Iris pigment epithelial cell (primary cell): ENCODE results near the gene CDK2.
"Not testable (repeated sequence)": the region's sequence is repeated elsewhere in the genome, so short reads cannot be mapped to it uniquely, and the experiment has no call there.

Experiments
- DNase-seq: peaks from one replicate; pipeline ENCODE4 v3.0.0-alpha.2; 2011; ENCODE audit warnings: low read depth

CDK2 gene

DNA sequence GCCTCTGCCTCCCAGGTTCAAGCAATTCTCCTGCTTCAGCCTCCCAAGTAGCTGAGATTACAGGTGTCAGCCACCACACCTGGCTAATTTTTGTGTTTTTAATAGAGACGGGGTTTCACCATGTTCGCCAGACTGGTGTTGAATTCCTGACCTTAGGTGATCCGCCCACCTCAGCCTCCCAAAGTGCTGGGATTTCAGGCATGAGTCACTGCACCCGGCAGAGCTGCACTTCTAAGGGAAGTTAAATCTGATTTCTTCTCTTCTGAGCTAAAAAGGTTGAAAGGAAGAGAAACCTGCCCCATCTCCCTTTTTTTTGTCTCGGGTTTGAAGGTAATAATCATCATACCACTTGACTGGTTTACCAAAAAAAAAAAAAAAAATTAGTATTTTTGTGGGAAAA lies 15.3 kb downstream of the CDK2 start:
- DNase-seq, result peak; percentile 42

DNA sequence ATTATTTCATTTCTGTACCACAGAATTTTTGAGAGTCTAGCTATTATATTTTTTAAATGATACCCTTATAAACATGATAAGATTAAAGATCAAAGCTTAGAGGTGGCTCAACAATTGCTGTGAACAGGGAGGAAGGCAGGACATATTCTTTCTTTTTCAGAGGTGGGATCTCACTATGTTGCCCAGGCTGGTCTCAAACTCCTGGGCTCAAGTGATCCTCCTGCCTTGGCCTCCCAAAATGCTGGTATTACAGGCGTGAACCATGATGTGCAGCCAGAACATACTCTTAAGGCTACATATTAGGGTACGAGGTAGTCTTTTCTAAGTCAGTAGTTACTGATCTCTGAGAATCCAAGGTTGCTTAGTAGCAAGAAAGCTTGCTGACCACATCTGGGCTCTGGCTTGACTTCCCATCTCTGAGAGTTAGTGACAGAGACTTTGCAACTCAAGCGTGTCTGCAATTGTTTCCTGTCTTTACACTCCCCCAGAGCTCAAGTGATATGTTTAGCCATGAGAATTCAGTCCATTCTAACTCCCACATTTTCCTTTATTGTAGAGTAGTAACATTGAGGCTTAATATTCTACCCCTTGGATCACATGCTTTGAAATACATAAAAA lies 15.8 kb downstream of the CDK2 start:
- DNase-seq, result no peak

DNA sequence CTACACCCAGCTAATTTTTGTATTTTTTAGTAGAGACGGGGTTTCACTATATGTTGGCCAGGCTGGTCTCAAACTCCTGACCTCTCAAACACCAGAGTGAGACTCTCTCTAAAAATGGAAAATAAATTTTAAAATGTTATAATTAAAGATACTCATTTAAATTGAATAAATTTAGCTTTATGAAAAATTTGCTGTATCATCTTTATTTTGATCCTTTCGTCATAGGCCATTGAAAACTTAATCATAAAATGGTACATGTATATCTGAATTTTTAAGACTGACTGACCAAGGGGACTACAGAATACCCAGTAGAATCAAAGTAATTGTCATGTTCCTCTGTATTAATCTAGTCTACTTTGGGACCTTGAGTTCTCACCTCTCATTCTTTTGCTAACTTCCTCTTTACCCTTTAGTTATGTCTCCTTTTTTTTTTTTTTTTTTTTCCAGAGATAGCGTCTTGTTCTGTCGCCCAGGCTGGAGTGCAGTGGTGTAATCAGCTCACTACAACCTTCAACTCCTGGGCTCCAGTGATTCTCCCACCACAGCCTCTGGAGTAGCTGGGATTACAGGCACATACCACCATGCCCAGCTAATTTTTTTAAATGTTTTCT lies 16.7 kb downstream of the CDK2 start:
- no peak for DNase-seq

DNA sequence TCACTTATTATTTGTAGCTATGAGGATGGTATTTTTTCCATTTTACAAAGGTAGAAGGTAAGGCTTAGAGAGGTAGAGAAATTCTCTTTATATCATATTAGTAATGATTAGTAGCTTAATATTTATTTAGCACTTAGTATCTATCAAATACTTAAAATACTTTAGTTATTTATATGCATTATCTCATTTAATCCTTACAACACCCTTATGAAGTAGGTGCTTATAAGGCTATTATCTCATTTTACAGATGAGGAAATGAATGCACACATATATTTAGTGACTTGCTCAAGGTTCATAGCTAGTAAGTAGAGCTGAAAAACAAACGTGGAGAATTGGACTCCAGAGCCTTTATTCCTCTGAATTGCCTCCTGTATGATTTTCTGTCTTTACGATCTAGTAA lies 18.2 kb downstream of the CDK2 start:
- no peak for DNase-seq

DNA sequence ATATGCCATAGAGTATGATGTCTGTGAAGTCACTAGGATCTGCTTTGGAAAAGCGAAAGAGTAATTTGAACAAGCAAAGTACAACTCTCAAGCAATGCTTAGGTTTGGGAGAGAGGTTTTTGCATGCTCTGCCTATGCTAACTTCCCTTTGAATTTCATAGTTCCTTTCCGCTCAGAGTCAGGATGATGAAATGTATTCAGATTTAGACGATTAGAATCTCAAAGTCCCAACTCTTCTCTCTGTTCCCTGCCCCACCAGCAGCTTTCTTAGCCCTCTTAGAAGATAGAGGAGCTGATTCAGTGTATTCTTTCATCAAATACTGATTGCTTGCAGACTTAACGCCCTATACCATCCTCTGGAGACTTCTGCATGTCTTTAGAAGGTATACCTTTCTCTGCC lies 18.7 kb downstream of the CDK2 start:
- DNase-seq, result no peak

DNA sequence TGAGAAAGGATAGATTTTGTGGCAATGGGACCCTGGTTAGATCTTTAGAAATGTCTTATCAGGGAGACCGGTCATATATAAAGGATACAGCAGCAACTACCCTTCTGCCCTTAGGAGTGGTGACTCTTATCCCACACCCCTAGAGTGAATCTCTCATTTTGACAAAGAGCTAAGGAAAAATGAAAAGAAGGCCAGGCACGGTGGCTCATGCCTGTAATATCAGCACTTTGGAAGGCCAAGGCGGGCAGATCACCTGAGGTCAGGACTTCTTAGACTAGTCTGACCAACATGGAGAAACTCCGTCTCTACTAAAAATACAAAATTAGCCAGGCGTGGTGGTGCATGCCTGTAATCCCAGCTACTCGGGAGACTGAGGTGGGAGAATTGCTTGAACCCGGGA lies 19.3 kb downstream of the CDK2 start:
- DNase-seq, result not testable (repeated sequence)

DNA sequence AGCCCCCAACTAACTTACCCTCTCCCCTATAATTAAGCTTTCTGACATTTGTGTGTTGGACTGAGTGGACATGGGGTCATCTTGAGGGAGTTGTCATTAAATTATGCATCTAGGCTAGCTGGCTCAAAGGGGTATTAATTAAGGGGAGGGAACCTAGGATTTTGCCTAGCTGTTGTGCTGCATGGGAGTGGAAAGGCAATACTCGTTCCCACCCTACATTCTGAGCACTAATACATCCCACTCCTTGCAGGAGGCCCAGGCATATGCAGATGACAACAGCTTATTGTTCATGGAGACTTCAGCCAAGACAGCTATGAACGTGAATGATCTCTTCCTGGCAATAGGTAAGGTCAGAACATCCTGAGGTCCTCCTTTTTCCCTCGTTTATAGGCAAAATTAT lies 24.5 kb downstream of the CDK2 start:
- no peak for DNase-seq

DNA sequence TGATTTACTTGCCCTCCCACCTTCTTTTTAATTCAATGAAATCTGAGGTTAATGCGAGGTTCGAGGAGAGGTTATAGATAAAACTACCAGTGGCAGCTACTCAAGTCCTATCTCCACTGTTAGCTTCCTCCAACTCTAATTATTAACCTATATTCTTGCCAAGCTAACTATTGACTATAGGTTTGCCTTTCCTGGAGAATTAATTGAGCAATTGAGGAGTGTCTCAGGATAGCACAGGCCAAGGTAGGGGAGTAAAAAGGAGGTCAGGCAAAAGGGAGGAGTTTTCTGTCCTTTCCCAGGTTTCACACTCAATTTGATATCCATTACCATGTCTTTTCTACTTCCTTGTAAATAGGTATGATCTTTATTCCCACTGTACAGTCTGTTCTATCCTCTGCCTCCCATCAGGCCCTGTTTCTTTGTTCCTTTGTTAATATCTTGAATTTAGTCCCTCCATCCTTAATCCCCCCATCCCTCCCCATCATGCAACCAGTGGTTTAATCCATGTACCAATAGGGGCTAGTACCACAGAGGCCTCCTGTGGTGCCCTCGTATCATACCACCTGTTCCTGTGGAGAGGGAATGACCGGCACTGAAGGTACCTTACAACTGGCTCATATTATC lies 26.7 kb downstream of the CDK2 start:
- DNase-seq, result no peak

DNA sequence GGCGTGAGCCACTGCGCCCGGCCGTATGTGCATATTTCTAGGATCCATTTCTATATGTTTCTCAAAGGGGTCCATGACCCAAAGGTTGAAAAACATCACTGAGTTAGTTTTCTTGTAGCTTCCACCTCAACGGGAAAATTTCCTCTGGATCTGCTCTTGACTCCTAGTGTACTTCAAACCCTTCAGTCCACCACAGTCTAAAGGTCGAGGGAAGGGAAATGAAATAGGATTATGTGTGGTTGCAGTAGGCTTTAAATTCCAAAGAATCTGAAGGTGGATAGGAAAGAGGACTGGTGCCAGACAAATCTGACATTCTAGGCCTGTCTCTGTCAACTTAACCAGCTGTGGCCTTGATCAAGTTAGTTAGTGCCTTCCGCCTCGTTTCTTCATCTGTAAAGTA lies 28.7 kb downstream of the CDK2 start:
- no peak for DNase-seq

DNA sequence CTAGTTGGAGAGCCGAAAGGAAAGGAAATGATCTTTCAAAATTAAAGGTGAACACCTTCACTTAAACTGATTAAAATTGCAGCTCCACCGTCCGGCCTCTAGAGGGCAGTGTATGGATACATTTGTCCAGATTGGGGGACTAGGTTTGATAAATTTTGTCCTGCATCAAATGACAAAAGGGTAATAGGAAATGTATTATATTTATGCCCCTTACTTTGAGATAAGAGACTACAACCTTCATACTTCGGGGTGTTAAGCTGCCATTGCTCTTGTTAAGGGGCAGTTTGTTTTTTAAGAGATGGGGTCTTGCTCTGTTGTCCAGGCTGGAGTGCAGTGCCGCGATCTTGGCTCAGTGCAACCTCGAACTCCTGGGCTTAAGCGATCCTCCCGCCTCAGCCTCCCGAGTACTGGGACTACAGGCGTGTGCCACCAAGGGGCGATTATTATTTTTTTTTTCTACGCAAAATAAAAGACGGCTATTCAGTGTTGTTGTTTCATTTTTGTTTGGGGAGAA lies 29.6 kb downstream of the CDK2 start:
- peak; percentile 56 for DNase-seq

DNA sequence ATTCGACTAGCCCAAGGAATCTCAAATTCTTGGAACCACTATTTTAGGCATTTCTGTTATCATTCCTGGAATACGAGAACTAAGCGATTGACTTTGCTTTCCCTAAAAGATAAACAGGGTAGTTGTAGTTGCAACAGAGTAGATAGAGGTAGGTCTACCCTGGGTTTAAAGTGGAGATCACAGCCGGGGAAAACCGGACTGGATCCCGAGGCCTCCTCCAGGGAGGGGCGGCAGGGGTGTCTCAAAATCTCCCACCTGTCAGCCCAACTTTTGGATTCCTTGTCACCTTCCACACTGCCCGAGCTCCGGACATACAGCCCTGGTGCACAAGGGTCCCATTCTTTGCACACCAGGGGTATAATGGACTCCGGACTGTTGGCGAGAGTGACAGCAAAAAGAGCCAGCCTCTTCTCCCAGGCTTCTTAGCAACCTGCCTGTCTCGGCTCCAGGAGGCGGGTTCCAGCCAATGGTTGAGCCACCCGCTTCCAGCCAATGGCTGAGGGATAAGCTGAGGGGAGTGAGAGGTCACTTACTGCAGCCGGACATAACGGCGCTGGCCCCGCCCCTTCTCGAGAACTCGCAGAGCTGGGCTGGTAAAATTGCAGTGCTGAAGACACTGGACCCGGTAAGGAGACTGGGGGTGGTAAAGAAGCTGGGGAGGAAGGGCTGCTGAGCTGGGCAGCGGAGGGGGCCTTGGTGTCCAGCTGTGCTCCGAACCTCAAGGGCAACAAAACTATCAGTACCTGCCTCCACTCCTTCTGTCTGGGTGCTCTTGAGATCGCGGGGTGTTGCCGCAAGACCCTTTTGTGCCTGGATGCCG lies 30.3 kb downstream of the CDK2 start, which contains the start of gene SUOX:
TSS of gene SUOX (plus strand) at position 562 of the 820 bp plus-strand sequence. CDS start 4,946 bp downstream, outside the sequence.
- DNase-seq, result peak; percentile 99

DNA sequence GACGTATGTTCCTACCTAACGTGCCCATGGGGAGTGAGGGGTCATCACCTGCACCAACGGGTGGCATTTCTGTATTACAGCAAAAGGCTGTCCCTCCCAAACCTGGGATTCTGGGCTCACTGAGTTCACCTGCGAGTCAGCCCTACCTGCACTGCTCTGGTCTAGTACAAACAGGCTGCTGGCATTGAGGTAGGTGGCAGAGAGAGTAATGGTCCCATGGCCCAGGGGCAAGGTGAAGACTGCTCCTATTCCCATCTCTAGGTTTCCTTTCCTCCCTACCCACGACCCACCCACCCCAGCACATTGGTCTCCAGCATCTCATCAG lies 30.9 kb downstream of the CDK2 start:
- no peak for DNase-seq

DNA sequence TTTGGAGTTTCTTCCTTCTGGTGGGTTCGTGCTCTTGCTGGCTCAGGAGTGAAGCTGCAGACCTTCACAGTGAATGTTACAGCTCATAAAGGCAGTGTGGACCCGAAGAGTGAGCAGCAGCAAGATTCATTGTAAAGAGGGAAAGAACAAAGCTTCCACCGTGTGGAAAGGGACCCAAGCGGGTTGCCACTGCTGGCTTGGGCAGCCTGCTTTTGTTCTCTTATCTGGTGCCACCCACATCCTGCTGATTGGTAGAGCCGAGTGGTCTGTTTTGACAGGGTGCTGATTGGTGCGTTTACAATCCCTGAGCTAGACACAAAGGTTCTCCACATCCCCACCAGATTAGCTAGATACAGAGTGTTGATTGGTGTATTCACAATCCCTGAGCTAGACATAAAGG lies 32.9 kb downstream of the CDK2 start:
- DNase-seq, result not testable (repeated sequence)

DNA sequence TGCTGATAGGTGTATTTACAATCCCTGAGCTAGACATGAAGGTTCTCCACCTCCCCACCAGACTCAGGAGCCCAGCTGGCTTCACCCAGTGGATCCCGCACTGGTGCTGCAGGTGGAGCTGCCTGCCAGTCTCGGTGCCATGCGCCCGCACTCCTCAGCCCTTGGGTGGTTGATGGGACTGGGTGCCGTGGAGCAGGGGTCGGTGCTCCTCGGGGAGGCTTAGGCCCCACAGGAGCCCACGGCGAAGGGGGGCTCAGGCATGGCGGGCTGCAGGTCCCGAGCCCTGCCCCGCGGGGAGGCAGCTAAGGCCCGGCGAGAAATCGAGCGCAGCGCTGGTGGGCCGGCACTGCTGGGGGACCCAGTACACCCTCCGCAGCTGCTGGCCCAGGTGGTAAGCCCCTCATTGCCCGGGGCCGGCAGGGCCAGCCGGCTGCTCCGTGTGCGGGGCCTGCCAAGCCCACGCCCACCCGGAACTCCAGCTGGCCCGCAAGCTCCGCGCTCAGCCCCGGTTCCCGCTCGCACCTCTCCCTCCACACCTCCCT lies 33.4 kb downstream of the CDK2 start:
- not testable (repeated sequence) for DNase-seq

DNA sequence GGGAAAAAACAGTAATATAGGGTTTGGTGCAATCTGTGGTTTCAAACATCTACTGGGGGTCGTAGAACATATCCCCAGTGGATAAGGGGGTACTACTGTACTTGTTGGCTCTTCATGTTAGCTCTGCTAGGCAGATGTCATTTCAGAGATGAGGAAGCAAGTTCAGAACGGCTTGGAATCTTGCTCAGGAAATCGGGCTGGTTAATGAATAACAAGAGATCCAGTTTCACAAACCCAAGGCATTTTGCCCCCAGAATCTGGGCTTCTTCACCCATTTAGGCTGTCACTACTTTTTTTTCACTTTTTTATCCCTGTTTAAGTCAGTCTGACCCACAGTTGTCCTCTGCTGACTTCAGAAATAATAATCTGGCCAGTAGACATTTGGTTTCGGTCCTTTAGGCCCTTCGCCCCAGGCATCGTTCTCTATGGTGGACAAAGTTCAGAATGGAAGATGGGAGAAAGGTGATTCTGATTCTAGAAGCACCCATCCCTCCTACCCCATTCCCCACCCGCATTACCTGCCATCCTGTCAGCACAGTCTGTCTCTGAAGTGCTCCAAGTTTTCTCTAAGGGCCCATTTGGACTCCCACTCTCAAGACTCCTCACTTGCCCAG lies 35.0 kb downstream of the CDK2 start:
- no peak for DNase-seq

DNA sequence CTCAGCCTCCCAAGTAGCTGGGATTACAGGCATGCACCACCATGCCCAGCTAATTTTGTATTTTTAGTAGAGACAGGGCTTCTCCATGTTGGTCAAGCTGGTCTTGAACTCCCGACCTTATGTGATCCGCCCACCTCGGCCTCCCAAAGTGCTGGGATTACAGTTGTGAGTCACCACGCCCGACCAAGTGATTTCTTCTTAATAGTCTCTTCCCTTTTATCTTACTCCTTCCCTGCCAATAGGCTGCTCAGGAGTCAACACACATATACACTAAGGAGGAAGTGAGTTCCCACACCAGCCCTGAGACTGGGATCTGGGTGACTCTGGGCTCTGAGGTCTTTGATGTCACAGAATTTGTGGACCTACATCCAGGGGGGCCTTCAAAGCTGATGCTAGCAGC lies 36.7 kb downstream of the CDK2 start:
- peak; percentile 16 for DNase-seq

DNA sequence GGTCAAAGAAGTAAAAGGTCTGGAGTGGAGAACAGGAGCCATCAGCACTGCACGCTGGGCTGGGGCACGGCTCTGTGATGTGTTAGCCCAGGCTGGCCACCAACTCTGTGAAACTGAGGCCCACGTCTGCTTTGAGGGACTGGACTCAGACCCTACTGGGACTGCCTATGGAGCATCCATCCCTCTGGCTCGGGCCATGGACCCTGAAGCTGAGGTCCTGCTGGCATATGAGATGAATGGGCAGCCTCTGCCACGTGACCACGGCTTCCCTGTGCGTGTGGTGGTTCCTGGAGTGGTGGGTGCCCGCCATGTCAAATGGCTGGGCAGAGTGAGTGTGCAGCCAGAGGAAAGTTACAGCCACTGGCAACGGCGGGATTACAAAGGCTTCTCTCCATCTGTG lies 37.6 kb downstream of the CDK2 start:
- no peak for DNase-seq

DNA sequence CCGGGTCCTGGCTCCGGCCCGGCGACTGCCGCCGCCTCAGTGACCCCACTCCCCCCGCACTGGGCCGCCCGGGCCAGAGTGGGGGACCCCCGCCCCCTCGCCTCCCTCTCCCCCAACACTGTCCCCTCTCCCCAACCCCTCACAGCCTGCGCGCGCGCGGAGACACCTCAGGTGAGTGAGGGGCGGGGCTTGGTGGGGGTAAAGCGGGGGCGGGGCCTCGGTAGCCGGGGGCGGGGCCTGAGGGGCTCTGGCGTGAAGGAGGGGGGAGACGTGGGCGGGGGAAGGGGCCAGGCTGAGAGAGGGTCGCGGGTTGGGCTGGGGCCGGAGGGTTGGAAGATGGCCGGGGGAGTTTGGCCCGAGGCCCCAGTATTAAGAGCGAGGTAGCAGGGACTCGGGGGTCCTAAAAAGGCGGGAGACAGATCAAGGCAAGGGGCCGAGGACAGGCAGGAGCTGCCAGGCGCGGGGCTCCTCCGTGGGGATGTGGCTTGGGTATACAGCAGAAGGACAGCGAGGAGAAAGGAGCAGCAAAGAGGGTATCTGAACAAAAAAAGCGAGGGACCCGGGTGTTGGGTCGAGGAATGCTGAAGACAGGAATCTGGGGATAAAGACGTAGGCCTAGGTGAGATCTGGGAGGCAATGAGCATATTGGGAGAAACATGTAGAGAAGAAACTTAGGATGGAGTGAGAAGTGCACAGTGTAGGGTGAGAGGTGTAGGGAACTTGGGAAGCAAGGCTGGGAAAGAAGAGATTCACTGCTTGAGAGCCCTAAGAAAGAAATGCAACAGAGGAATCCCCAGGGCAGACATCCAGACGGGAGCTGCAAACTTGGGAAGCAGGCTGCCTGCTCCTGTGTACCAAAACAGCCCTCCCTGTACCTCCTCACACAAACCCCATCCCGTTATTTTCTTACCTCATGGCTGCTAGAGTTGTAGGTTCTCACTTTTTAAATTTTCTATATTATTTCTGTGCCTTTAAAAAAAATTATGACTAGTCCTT lies 41.2 kb downstream of the CDK2 start:
- peak; percentile 7 for DNase-seq

DNA sequence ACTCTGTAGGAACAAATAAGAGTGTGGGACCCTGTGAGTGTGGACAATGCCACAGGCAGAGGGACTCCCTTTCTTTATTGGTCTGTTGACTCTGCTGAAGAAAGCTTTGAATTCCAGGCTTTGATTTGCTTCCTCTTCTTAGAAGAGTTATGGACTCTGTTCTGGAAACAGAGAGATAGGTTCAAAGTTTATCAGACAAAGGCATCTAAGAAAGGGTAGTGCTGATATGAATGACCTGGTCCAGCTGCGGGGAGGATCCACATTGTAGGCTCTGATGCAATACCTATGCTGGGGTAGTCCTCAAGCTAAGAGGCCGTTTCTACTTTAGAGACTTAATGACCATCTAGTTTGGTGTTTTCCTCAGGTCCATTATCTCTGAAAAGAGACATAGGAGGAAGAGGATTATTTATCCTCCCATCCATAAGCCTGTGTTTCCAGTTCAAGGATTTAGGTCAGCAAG lies 43.5 kb downstream of the CDK2 start:
- DNase-seq, result no peak

DNA sequence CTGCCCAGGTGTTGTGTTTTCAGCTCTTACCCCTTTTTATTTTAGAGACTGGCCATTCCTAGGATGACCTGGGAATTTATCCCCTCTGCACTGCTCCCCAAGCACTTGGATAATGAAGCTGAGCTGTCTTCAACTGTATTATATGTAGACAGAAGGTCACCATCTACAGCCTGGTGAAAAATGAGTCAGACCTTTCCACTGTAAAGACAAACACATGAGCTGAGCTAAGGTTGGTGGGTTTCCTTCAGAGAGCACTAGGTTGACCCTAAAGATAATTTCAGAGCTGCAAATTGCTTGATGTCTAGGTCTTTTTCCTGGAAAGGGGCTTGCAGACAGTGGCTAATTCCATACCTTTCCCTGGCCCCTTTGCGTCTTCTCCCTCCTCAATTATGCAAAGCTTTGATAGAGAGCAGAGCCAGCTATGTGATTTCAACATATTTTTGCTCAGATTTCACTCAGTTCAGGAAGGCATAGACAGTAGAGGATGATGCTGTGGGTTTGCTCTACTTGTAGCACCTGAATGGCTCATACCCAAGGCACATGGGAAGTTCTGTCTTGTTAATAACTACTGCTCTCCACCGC lies 45.0 kb downstream of the CDK2 start:
- peak; percentile 49 for DNase-seq
